Measurements from ENCODE around the gene TOP2A. TPM values are rescaled to one million over a fixed set of nuclear protein-coding genes. Genes with fewer than 3 reads are reported as not detected.

The TOP2A gene
- total RNA-seq, 1 donor from 2014 or later = 27.8 TPM

DNA sequence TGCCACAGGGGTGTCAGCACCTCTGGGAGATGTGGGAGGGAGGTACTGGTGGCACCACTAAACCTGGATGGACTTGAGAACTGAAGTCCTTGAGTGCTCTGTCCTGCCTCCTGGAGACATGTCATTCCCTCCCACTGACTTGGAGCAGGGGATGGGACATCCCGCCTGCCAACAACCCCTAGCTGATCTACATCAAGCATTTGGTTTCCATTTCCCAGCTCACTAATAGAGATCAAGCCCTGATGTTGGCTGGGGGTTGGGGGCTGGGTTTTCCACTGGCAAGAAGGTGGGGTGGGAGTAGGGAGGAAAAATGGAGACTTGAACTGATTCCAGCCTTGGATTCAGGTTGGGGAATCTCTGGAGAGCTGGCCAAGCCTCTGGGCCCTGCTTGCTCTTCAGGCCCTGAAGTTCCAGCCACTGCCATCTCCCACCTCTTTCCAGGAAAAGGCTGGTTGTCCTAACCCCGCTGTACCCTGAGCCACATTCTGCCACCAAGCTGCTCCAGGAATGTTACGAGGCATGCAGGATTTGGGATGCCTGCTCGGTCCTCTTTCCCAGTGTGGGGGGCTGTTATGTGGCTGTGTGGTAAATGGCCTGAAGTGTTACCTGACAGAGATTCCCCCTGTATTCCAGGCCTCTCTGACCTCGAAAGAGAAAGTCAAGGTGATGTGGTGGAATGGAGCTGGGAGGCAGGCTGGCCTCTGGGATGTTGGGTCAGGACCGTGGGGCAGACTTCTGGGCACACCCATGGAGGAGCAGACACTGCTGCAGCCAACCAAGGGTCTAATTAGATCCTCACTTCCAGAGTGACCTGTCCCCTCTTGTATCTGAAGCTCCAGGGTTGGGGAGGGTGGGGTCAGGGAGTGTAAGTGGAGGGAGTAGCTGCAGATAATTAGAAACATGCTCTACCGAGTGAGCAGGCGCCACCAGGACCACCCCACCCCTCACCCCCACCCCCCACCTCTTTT is 42.2 kb upstream of the TOP2A start:
- TF ChIP-seq, protein P1, sequence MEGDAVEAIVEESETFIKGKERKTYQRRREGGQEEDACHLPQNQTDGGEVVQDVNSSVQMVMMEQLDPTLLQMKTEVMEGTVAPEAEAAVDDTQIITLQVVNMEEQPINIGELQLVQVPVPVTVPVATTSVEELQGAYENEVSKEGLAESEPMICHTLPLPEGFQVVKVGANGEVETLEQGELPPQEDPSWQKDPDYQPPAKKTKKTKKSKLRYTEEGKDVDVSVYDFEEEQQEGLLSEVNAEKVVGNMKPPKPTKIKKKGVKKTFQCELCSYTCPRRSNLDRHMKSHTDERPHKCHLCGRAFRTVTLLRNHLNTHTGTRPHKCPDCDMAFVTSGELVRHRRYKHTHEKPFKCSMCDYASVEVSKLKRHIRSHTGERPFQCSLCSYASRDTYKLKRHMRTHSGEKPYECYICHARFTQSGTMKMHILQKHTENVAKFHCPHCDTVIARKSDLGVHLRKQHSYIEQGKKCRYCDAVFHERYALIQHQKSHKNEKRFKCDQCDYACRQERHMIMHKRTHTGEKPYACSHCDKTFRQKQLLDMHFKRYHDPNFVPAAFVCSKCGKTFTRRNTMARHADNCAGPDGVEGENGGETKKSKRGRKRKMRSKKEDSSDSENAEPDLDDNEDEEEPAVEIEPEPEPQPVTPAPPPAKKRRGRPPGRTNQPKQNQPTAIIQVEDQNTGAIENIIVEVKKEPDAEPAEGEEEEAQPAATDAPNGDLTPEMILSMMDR (IDR thresholded peaks at IDR 0.05) = no peak
- peaks cover 56% of the 10 kb centered on the region for H3K4me1 Mint-ChIP-seq (ENCODE audit: low read depth)
- H3K27ac Mint-ChIP-seq (ENCODE audit: unreplicated experiment) = peak overlapping the region; percentile 17

DNA sequence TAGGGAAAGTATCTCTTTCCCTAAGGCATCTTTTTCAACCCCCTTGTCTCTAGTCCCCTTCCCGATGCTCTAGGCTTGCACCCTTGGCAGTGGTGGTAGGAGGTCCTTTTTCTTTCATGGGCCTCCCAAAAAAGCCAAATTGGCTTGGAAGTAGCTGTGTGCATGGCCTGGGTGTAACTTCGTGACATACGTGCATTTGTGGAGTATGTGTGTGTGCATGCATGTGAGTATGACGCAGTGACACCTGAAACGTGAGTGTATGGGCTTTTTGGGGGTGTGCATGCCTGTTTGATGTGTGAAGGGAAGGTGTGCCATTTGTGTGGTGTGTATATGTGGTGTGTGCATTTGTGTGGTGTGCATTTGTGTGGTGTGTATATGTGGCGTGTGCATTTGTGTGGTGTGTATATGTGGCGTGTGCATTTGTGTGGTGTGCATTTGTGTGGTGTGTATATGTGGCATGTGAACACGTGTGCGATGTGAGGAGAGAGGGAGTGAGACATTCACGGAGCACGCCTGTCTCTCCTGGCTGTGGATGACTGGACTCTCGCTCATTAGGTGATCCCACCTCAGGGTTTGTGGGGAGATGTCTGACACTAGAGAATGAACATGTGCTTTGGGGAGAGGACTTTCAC is 41.3 kb upstream of the TOP2A start:
- TF ChIP-seq, protein P1 (IDR thresholded peaks at IDR 0.05) = no peak
- Mint-ChIP-seq H3K4me1 (ENCODE audit: low read depth) (peaks cover 61% of the 10 kb centered on the region), H3K27ac (ENCODE audit: unreplicated experiment) (no peak overlapping the region), H3K9me3 (ENCODE audit: low read depth) (no peaks in the 10 kb centered on the region), H3K27me3 (ENCODE audit: low read depth) (no peaks in the 10 kb centered on the region), H3K36me3 (ENCODE audit: low read depth) (peaks cover 21% of the 10 kb centered on the region), H3K4me3 (ENCODE audit: unreplicated experiment) (no peak overlapping the region)
- no peak for DNase-seq (ENCODE audit: low spot score)

More for the DNA sequence above, 42.2 kb upstream of the TOP2A start:
- Mint-ChIP-seq H3K36me3 (ENCODE audit: low read depth) (peaks cover 14% of the 10 kb centered on the region), H3K9me3 (ENCODE audit: low read depth) (no peaks in the 10 kb centered on the region), H3K4me3 (ENCODE audit: unreplicated experiment) (no peak overlapping the region), H3K27me3 (ENCODE audit: low read depth) (no peaks in the 10 kb centered on the region)
- no peak for DNase-seq (ENCODE audit: low spot score)

GRCh38 chr17:40457964-40458791 is 40.5 kb upstream of the TOP2A start:
- H3K4me1 Mint-ChIP-seq (ENCODE audit: low read depth) = peaks cover 65% of the 10 kb centered on the region
- H3K9me3 Mint-ChIP-seq (ENCODE audit: low read depth) = no peaks in the 10 kb centered on the region
- peaks cover 28% of the 10 kb centered on the region for H3K36me3 Mint-ChIP-seq (ENCODE audit: low read depth)
- no peaks in the 10 kb centered on the region for H3K27me3 Mint-ChIP-seq (ENCODE audit: low read depth)
- TF ChIP-seq, protein P1 (IDR thresholded peaks at IDR 0.05) = no peak
- H3K4me3 Mint-ChIP-seq (ENCODE audit: unreplicated experiment) = peak overlapping the region; percentile 28
- peak overlapping the region; percentile 93 for H3K27ac Mint-ChIP-seq (ENCODE audit: unreplicated experiment)
- DNase-seq (ENCODE audit: low spot score) = no peak

GRCh38 chr17:40457369-40457768 is 39.7 kb upstream of the TOP2A start:
- no peak for DNase-seq (ENCODE audit: low spot score)

More at GRCh38 chr17:40457369-40457768, 39.7 kb upstream of the TOP2A start:
- TF ChIP-seq, protein P1 (IDR thresholded peaks at IDR 0.05) = no peak
- peak overlapping the region; percentile 28 for H3K4me3 Mint-ChIP-seq (ENCODE audit: unreplicated experiment)
- peak overlapping the region; percentile 93 for H3K27ac Mint-ChIP-seq (ENCODE audit: unreplicated experiment)
- H3K4me1 Mint-ChIP-seq (ENCODE audit: low read depth) = peaks cover 64% of the 10 kb centered on the region
- H3K27me3 Mint-ChIP-seq (ENCODE audit: low read depth) = no peaks in the 10 kb centered on the region
- no peaks in the 10 kb centered on the region for H3K9me3 Mint-ChIP-seq (ENCODE audit: low read depth)
- H3K36me3 Mint-ChIP-seq (ENCODE audit: low read depth) = peaks cover 30% of the 10 kb centered on the region

All from chondrocyte (in vitro differentiated cells).